ENCODE measurements around the gene MCM7. TPM values are rescaled to one million over a fixed set of nuclear protein-coding genes. Genes with fewer than 3 reads are reported as not detected.
A peak's percentile ranks its signal among the peaks of the same experiment; 100 is the strongest.

MCM7 gene
- total RNA-seq, 1 donor from 2014 or later, result 244 TPM

DNA sequence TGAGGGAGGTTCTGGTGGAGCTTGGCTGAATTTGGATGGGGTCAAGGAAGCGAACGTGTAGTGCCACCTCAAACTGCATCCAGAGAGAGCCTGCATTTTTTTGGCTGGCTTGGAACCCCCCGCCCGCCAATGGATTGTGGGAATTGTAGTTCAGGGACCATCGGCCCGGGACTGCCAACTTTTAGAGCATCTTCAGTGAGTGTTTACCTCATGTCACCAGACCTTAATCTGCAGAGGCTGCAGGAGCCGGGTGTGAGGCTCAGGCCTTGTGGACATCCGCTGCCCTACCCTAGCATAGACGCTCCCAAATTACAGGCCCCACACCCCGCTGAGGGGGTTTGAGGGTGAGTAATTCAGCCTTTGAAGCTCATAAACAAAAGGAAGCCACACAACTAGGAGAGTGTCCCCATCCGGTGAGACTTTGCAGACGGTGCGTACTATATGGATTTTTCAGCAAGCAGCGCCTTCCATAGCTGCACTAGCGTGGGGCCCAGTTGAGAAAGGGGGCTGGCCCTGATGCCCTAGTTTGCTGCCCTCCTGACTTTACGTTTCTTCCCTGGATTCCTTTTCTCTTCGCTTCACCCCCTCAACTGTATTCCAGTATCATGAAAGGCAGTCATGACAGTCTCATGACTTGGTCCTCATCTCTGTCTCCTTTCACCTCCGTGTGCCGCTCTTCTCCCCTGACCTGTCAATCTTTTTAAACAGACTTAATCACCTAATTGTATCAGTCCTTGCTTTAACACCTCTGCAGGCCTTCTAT, 19.0 kb upstream of the MCM7 start:
- Mint-ChIP-seq H3K9me3 (no peaks in the 10 kb centered on the region), H3K27me3 (no peaks in the 10 kb centered on the region), H3K36me3 (peaks cover 12% of the 10 kb centered on the region), H3K4me1 (ENCODE audit: unreplicated experiment) (peaks cover 13% of the 10 kb centered on the region), H3K27ac (peak overlapping the region; percentile 99), H3K4me3 (peak overlapping the region; percentile 95)
- TF ChIP-seq, protein P1, sequence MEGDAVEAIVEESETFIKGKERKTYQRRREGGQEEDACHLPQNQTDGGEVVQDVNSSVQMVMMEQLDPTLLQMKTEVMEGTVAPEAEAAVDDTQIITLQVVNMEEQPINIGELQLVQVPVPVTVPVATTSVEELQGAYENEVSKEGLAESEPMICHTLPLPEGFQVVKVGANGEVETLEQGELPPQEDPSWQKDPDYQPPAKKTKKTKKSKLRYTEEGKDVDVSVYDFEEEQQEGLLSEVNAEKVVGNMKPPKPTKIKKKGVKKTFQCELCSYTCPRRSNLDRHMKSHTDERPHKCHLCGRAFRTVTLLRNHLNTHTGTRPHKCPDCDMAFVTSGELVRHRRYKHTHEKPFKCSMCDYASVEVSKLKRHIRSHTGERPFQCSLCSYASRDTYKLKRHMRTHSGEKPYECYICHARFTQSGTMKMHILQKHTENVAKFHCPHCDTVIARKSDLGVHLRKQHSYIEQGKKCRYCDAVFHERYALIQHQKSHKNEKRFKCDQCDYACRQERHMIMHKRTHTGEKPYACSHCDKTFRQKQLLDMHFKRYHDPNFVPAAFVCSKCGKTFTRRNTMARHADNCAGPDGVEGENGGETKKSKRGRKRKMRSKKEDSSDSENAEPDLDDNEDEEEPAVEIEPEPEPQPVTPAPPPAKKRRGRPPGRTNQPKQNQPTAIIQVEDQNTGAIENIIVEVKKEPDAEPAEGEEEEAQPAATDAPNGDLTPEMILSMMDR (conservative IDR thresholded peaks at IDR 0.05), result no peak
- DNase-seq (ENCODE audit: extremely low spot score, unreplicated experiment), result no peak

- H3K9me3 Mint-ChIP-seq, result no peaks in the 10 kb centered on the region
- TF ChIP-seq, protein P1 (conservative IDR thresholded peaks at IDR 0.05), result peak; percentile 43
- H3K4me3 Mint-ChIP-seq, result peak within 1 kb of the TSS; percentile 95
Observed at GRCh38 chr7:100119072-100119969, 18.1 kb upstream of the MCM7 start, which contains the start of the genes CNPY4 and TAF6. TSS of gene CNPY4 (plus strand) at chr7:100119634. CDS start at chr7:100119745, 111 bp downstream. TSS of gene TAF6 (minus strand) at chr7:100119358. CDS start at chr7:100114209, 5,149 bp downstream.

GRCh38 chr7:100118388-100119071, 17.3 kb upstream of the MCM7 start:
- Mint-ChIP-seq H3K4me1 (ENCODE audit: unreplicated experiment) (peaks cover 7% of the 10 kb centered on the region), H3K4me3 (peak overlapping the region; percentile 95), H3K27me3 (no peaks in the 10 kb centered on the region), H3K27ac (peak overlapping the region; percentile 99), H3K36me3 (peaks cover 12% of the 10 kb centered on the region), H3K9me3 (no peaks in the 10 kb centered on the region)
- TF ChIP-seq, protein P1 (conservative IDR thresholded peaks at IDR 0.05), result no peak
- DNase-seq (ENCODE audit: extremely low spot score, unreplicated experiment), result no peak

More at GRCh38 chr7:100119072-100119969, 18.1 kb upstream of the MCM7 start, which contains the start of the genes CNPY4 and TAF6:
- H3K27ac Mint-ChIP-seq, result peak within 1 kb of the TSS; percentile 99
- peaks cover 12% of the 10 kb centered on the region for H3K36me3 Mint-ChIP-seq
- DNase-seq (ENCODE audit: extremely low spot score, unreplicated experiment), result peak; percentile 92
- peaks cover 8% of the 10 kb centered on the region for H3K4me1 Mint-ChIP-seq (ENCODE audit: unreplicated experiment)
- H3K27me3 Mint-ChIP-seq, result no peaks in the 10 kb centered on the region

- H3K27me3 Mint-ChIP-seq, result no peaks in the 10 kb centered on the region
- peaks cover 15% of the 10 kb centered on the region for H3K36me3 Mint-ChIP-seq
- TF ChIP-seq, protein P1 (conservative IDR thresholded peaks at IDR 0.05), result no peak
- no peak for DNase-seq (ENCODE audit: extremely low spot score, unreplicated experiment)
- no peak overlapping the region for H3K27ac Mint-ChIP-seq
- H3K4me3 Mint-ChIP-seq, result no peak overlapping the region
- H3K4me1 Mint-ChIP-seq (ENCODE audit: unreplicated experiment), result no peaks in the 10 kb centered on the region
- no peaks in the 10 kb centered on the region for H3K9me3 Mint-ChIP-seq
Observed at GRCh38 chr7:100115026-100115425, 13.8 kb upstream of the MCM7 start.

GRCh38 chr7:100111914-100112313, 10.7 kb upstream of the MCM7 start:
- peaks cover 12% of the 10 kb centered on the region for H3K36me3 Mint-ChIP-seq
- no peaks in the 10 kb centered on the region for H3K9me3 Mint-ChIP-seq
- no peak for DNase-seq (ENCODE audit: extremely low spot score, unreplicated experiment)
- H3K27ac Mint-ChIP-seq, result no peak overlapping the region
- no peaks in the 10 kb centered on the region for H3K4me1 Mint-ChIP-seq (ENCODE audit: unreplicated experiment)
- TF ChIP-seq, protein P1 (conservative IDR thresholded peaks at IDR 0.05), result no peak
- H3K27me3 Mint-ChIP-seq, result no peaks in the 10 kb centered on the region
- H3K4me3 Mint-ChIP-seq, result no peak overlapping the region

All from type B pancreatic cell (in vitro differentiated cells).